Measurements from ENCODE around the gene NAA15.

- no peak for TF ChIP-seq CTCF (IDR thresholded peaks at IDR 0.05)
- TF ChIP-seq POLR2A (IDR thresholded peaks at IDR 0.05): no peak
Measured at GRCh38 chr4:139419388-139419914, 118.1 kb downstream of the NAA15 start.

Measured in lower leg skin (tissue), 3 donors.